Ovary (tissue), 3 donors: ENCODE results near the gene ELAC2.

ENCODE experiments used
- CTCF ChIP-seq, 3 donors: fragments of 450-650 bp in 2 of 3; fragments of 200-600 bp in 1 of 3; IDR thresholded peaks; one replicate each; pipeline versions ENCODE4 v1.5.1 to v1.8.0; 2016 to 2022; ENCODE audit warnings: antibody characterized with exemption in 3 of 3, mild to moderate bottlenecking in 1 of 3
- POLR2A ChIP-seq: fragments of 450-650 bp; IDR thresholded peaks from one replicate; pipeline ENCODE4 v1.6.1; 2017; ENCODE audit warnings: antibody characterized with exemption, mild to moderate bottlenecking, moderate library complexity
- donor health status: DM: no; HTN: no; CAD: no.

GRCh38 chr17:12979826-12980500 lies 37.9 kb downstream of the ELAC2 start:
- TF ChIP-seq CTCF (IDR thresholded peaks at IDR 0.05) (no peak), POLR2A (no peak)
